Right atrium auricular region (tissue), 2 donors: Measurements from ENCODE around the gene TNKS1BP1. TPM values are rescaled to one million over a fixed set of nuclear protein-coding genes. Genes with fewer than 3 reads are reported as not detected.
"Not testable (repeated sequence)": the region's sequence is repeated elsewhere in the genome, so short reads cannot be mapped to it uniquely, and the experiment has no call there.

Experiments used
- DNase-seq: peaks from one replicate; pipeline ENCODE4 v3.0.0-alpha.2; 2019; ENCODE audit warnings: low spot score
- H3K27ac ChIP-seq, 2 donors: fragments of 200-600 bp; sonication (generic); 1 replicate in 1 of 2; 2 replicates in 1 of 2; pipeline ENCODE4 v1.5.1; 2016 to 2019
- H3K27me3 ChIP-seq, 2 donors: fragments of 200-600 bp; sonication (generic); one replicate each; pipeline versions ENCODE4 v1.5.1 to v1.6.0; 2017 to 2019
- H3K36me3 ChIP-seq: fragments of 200-600 bp; sonication (generic); one replicate; pipeline ENCODE4 v1.5.1; 2016
- H3K4me1 ChIP-seq, 2 donors: fragments of 200-600 bp; sonication (generic); one replicate each; pipeline versions ENCODE4 v1.5.1 to v1.6.0; 2017 to 2019
- H3K4me3 ChIP-seq, 2 donors: fragments of 200-600 bp; sonication (generic); 1 replicate in 1 of 2; 2 replicates in 1 of 2; pipeline ENCODE4 v1.5.1; 2017 to 2019; ENCODE audit warnings: mild to moderate bottlenecking in 1 of 2, moderate library complexity in 1 of 2
- H3K9me3 ChIP-seq, 2 donors: fragments of 200-600 bp; sonication (generic); one replicate each; pipeline ENCODE4 v1.5.1; 2019
- total RNA-seq, 2 donors: library from RNA; depleted of rRNA; stranded (reverse); fragments of >200 nt; gene quantifications; one replicate each; pipeline ENCODE4 v1.1.0, GENCODE V29; 2016
- TF ChIP-seq, protein P1 (sequence below), 2 donors: fragments of 200-600 bp; sonication (generic); IDR thresholded peaks; one replicate each; pipeline ENCODE4 v1.5.1; 2019; ENCODE audit warnings: antibody characterized with exemption in 2 of 2

The TNKS1BP1 gene
- total RNA-seq, 2 donors from 2014 or later = 26.8 to 52.5 TPM

DNA sequence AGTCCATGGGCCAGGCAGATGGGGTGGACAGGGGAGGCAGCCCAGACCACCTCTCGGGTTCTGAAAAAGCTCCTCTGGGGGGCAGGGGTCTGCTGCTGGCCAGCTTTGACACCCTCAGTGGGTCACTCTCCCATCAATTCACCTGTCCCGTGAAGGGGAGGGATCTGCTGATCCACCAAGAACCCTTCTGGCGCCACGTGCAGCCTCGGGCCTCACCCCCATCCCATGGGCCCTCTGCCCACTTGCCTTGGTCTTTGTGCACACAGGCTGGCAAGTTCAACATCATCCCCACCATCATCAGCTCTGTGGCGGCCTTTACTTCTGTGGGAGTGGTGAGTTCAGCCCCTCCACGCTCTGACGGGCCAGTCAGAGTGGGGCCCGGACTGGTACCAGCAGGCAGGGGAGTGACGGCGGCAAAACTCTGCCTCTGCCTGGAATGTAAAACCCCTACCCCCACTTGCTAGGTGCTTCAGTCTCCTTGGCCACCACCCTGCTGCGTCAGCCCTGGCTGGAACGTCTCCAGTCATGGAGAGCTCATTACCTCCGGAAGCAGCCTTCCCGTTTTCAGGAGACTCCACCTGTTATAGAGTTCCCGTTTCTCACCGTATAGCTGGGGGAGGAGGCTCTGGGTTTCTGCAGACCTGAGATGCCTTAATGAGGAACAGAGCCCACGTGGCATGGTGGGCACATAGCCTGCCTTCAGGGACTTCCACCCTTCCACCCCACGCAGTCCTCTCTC lies 43.5 kb upstream of the TNKS1BP1 start:
- Histone ChIP-seq H3K27me3 (no peaks in the 10 kb centered on the region), H3K4me1 (peaks cover 0 to 5% of the 10 kb centered on the region in 2 donors), H3K9me3 (no peaks in the 10 kb centered on the region), H3K4me3 (no peak overlapping the region), H3K36me3 (no peaks in the 10 kb centered on the region), H3K27ac (no peak overlapping the region)
- no peak for DNase-seq
- TF ChIP-seq, protein P1, sequence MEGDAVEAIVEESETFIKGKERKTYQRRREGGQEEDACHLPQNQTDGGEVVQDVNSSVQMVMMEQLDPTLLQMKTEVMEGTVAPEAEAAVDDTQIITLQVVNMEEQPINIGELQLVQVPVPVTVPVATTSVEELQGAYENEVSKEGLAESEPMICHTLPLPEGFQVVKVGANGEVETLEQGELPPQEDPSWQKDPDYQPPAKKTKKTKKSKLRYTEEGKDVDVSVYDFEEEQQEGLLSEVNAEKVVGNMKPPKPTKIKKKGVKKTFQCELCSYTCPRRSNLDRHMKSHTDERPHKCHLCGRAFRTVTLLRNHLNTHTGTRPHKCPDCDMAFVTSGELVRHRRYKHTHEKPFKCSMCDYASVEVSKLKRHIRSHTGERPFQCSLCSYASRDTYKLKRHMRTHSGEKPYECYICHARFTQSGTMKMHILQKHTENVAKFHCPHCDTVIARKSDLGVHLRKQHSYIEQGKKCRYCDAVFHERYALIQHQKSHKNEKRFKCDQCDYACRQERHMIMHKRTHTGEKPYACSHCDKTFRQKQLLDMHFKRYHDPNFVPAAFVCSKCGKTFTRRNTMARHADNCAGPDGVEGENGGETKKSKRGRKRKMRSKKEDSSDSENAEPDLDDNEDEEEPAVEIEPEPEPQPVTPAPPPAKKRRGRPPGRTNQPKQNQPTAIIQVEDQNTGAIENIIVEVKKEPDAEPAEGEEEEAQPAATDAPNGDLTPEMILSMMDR (IDR thresholded peaks at IDR 0.05) = no peak

GRCh38 chr11:57364851-57365660 lies 40.3 kb upstream of the TNKS1BP1 start:
- no peak overlapping the region for H3K27ac ChIP-seq
- no peak for DNase-seq
- no peaks in the 10 kb centered on the region for H3K9me3 ChIP-seq
- TF ChIP-seq, protein P1 (IDR thresholded peaks at IDR 0.05) = no peak
- H3K4me1 ChIP-seq = no peaks in the 10 kb centered on the region
- no peaks in the 10 kb centered on the region for H3K36me3 ChIP-seq
- H3K4me3 ChIP-seq = no peak overlapping the region
- no peaks in the 10 kb centered on the region for H3K27me3 ChIP-seq

- Histone ChIP-seq H3K27ac (no peak overlapping the region), H3K36me3 (no peaks in the 10 kb centered on the region), H3K4me3 (no peak overlapping the region), H3K27me3 (no peaks in the 10 kb centered on the region), H3K9me3 (no peaks in the 10 kb centered on the region), H3K4me1 (no peaks in the 10 kb centered on the region)
- TF ChIP-seq, protein P1 (IDR thresholded peaks at IDR 0.05) = no peak
- DNase-seq = no peak
These were observed 38.7 kb upstream of the TNKS1BP1 start for GRCh38 chr11:57363131-57364080.

GRCh38 chr11:57361926-57362325 lies 37.2 kb upstream of the TNKS1BP1 start:
- TF ChIP-seq, protein P1 (IDR thresholded peaks at IDR 0.05) = no peak
- Histone ChIP-seq H3K9me3 (no peaks in the 10 kb centered on the region), H3K4me3 (no peak overlapping the region), H3K36me3 (no peaks in the 10 kb centered on the region), H3K27me3 (no peaks in the 10 kb centered on the region), H3K27ac (no peak overlapping the region), H3K4me1 (peaks cover 0 to 11% of the 10 kb centered on the region in 2 donors)
- DNase-seq = no peak

GRCh38 chr11:57361420-57361819 lies 36.7 kb upstream of the TNKS1BP1 start:
- H3K9me3 ChIP-seq, H3K4me3 ChIP-seq, H3K27me3 ChIP-seq, DNase-seq, H3K36me3 ChIP-seq, H3K27ac ChIP-seq: not testable (repeated sequence)
- H3K4me1 ChIP-seq = peaks cover 0 to 11% of the 10 kb centered on the region in 2 donors
